Testis (tissue), 2 donors: ENCODE data around the gene HIF1A.

ENCODE experiments used
- CTCF ChIP-seq, 3 experiments: fragments of 450-650 bp in 2 of 3; fragments of 200-600 bp in 1 of 3; sonication (generic) in 1 of 3; IDR thresholded peaks; one replicate each; pipeline ENCODE4 v1.5.1; 2016 to 2019; ENCODE audit warnings: antibody characterized with exemption in 3 of 3, mild to moderate bottlenecking in 2 of 3, moderate library complexity in 1 of 3
- POLR2A ChIP-seq: fragments of 450-650 bp; IDR thresholded peaks from one replicate; pipeline ENCODE4 v1.6.1; 2017; ENCODE audit warnings: antibody characterized with exemption, mild to moderate bottlenecking, moderate library complexity

GRCh38 chr14:61661471-61662400 is 33.6 kb upstream of the HIF1A start:
- no peak for TF ChIP-seq CTCF (IDR thresholded peaks at IDR 0.05)
- no peak for TF ChIP-seq POLR2A
